HEK293 (cell line): ENCODE results near the gene KRTAP3-2.

Experiments used
- TCF7L2 ChIP-seq: IDR thresholded peaks from 2 replicates; pipeline ENCODE4 v1.6.1; 2011; ENCODE audit warnings: low read depth, mild to moderate bottlenecking, inconsistent platforms, low read length, moderate library complexity, borderline replicate concordance
- ZBTB7A ChIP-seq: fragments of 450-650 bp; formaldehyde crosslinking; IDR thresholded peaks from 2 replicates; pipeline ENCODE4 v1.5.1; 2016; ENCODE audit warnings: low read depth, missing biosample characterization, missing genetic modification characterization
- TF ChIP-seq, protein P1 (sequence below): fragments of 450-650 bp; formaldehyde crosslinking; IDR thresholded peaks from 2 replicates; pipeline ENCODE4 v1.5.1; 2016; ENCODE audit warnings: missing biosample characterization, missing genetic modification characterization
- TF ChIP-seq, protein P2 (sequence below): fragments of 450-650 bp; formaldehyde crosslinking; IDR thresholded peaks from 2 replicates; pipeline ENCODE4 v1.5.1; 2016; ENCODE audit warnings: missing biosample characterization, missing genetic modification characterization, low read depth

DNA sequence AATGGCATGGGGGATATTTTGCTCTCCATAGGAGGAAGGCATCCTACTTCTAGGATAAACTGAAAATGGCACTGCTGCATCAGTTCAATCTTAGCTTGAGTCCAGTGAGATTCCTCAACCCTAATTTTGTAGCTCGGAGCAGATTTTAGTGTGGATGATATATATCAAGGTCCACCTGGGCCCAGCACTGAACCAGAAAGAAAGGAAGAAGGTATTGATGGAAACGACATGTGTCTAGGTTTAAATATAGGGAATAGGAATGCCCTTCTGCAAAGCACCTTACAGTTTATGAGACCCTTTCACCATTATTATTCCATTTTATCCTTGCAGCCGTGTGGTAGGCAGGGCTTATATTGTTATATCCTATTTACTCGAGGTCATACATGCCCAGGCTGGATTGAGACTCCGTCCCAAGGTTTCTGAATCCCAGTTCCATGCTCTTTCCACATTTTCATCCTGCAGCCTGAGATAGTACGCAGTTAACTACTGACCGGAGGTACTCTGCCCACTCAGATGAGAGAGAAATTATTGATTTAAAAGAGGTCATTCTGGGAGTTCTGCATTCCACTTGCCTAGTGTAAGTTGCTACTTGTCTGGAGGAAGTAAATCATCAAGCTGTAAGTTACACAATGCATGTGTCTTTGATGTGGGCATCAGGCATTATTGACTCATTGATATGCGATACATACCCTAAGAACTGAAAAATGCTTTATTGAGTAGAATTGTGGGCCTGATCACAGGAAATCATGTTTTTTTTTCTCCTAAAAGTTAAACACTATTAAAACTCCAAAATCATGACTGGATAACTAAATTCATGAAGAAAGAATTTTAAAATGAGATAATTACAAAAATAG lies 43.1 kb downstream of the KRTAP3-2 start:
- TF ChIP-seq, protein P1, sequence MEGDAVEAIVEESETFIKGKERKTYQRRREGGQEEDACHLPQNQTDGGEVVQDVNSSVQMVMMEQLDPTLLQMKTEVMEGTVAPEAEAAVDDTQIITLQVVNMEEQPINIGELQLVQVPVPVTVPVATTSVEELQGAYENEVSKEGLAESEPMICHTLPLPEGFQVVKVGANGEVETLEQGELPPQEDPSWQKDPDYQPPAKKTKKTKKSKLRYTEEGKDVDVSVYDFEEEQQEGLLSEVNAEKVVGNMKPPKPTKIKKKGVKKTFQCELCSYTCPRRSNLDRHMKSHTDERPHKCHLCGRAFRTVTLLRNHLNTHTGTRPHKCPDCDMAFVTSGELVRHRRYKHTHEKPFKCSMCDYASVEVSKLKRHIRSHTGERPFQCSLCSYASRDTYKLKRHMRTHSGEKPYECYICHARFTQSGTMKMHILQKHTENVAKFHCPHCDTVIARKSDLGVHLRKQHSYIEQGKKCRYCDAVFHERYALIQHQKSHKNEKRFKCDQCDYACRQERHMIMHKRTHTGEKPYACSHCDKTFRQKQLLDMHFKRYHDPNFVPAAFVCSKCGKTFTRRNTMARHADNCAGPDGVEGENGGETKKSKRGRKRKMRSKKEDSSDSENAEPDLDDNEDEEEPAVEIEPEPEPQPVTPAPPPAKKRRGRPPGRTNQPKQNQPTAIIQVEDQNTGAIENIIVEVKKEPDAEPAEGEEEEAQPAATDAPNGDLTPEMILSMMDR (tag by site-specific recombination), result no peak
- TF ChIP-seq, protein P2, sequence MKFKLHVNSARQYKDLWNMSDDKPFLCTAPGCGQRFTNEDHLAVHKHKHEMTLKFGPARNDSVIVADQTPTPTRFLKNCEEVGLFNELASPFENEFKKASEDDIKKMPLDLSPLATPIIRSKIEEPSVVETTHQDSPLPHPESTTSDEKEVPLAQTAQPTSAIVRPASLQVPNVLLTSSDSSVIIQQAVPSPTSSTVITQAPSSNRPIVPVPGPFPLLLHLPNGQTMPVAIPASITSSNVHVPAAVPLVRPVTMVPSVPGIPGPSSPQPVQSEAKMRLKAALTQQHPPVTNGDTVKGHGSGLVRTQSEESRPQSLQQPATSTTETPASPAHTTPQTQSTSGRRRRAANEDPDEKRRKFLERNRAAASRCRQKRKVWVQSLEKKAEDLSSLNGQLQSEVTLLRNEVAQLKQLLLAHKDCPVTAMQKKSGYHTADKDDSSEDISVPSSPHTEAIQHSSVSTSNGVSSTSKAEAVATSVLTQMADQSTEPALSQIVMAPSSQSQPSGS (tag by site-specific recombination), result no peak
- TF ChIP-seq ZBTB7A (tag by site-specific recombination), result no peak
- TF ChIP-seq TCF7L2, result no peak
